Calu3 (cell line): ENCODE measurements around the gene DPH1. TPM values are rescaled to one million over a fixed set of nuclear protein-coding genes. Genes with fewer than 3 reads are reported as not detected.
A peak's percentile ranks its signal among the peaks of the same experiment; 100 is the strongest.

Experiments used
- BruUV-seq: library from RNA; stranded (reverse); fragments of 400-500 nt; replicated peaks from 2 replicates; lab custom pipeline; 2021; lab: Mats Ljungman, UMichigan
- CTCF ChIA-PET: fragments of 300-600 bp; sonication (Branson Sonifier 250); formaldehyde crosslinking; loops from one replicate; lab custom pipeline; 2022; ENCODE audit warnings: antibody characterized with exemption; lab: Charles Lee
- DNase-seq: peaks from one replicate; pipeline ENCODE4 v3.0.0; 2022
- H3K27ac Mint-ChIP-seq: one replicate; pipeline ENCODE4 v1.8.0; 2022; ENCODE audit warnings: mixed read lengths; ENCODE audit not compliant: unreplicated experiment
- H3K27me3 Mint-ChIP-seq: one replicate; pipeline ENCODE4 v1.8.0; 2022; ENCODE audit warnings: mixed read lengths; ENCODE audit not compliant: unreplicated experiment
- H3K36me3 Mint-ChIP-seq: one replicate; pipeline ENCODE4 v1.8.0; 2022; ENCODE audit warnings: mild to moderate bottlenecking, moderate library complexity, mixed read lengths; ENCODE audit not compliant: insufficient read depth, unreplicated experiment
- H3K4me1 Mint-ChIP-seq: one replicate; pipeline ENCODE4 v1.8.0; 2022; ENCODE audit warnings: mild to moderate bottlenecking, low read depth, mixed read lengths; ENCODE audit not compliant: unreplicated experiment
- H3K4me3 Mint-ChIP-seq: one replicate; pipeline ENCODE4 v1.8.0; 2022; ENCODE audit warnings: mild to moderate bottlenecking, low read depth, moderate library complexity, mixed read lengths; ENCODE audit not compliant: unreplicated experiment
- H3K9me3 Mint-ChIP-seq: one replicate; pipeline ENCODE4 v1.8.0; 2022; ENCODE audit warnings: low read depth, mixed read lengths; ENCODE audit not compliant: unreplicated experiment
- intact Hi-C: fragments of 100-400 bp; cut with micrococcal nuclease; formaldehyde crosslinking; loops from one replicate; pipeline ENCODE4 v1.10.0; 2022; ENCODE audit not compliant: unreplicated experiment
- total RNA-seq: library from RNA; stranded (reverse); gene quantifications from 2 replicates; pipeline ENCODE4 v1.2.3, GENCODE V29; 2022
- TF ChIP-seq, protein P1 (sequence below): fragments of 200-600 bp; IDR thresholded peaks from one replicate; pipeline ENCODE4 v1.8.0; 2022; ENCODE audit warnings: antibody characterized with exemption; ENCODE audit not compliant: unreplicated experiment

The DPH1 gene
- total RNA-seq, 1 experiment from 2014 or later = 24.7 TPM

GRCh38 chr17:2053380-2054261 lies 23.7 kb downstream of the DPH1 start:
- BruUV-seq = no TSS peak
- H3K36me3 Mint-ChIP-seq = peaks cover 16% of the 10 kb centered on the region
- CTCF ChIA-PET = interaction anchor here (0.7 to 2.6 kb wide), 4 partner anchors 165 to 1197 kb away, joined by 3 to 22 read pairs (median 6); no protein-coding TSS in a partner anchor
- DNase-seq = peak; percentile 65
- H3K27ac Mint-ChIP-seq = peak overlapping the region; percentile 46
- H3K4me3 Mint-ChIP-seq = peak overlapping the region; percentile 60
- peaks cover 32% of the 10 kb centered on the region for H3K27me3 Mint-ChIP-seq
- no peaks in the 10 kb centered on the region for H3K9me3 Mint-ChIP-seq
- TF ChIP-seq, protein P1, sequence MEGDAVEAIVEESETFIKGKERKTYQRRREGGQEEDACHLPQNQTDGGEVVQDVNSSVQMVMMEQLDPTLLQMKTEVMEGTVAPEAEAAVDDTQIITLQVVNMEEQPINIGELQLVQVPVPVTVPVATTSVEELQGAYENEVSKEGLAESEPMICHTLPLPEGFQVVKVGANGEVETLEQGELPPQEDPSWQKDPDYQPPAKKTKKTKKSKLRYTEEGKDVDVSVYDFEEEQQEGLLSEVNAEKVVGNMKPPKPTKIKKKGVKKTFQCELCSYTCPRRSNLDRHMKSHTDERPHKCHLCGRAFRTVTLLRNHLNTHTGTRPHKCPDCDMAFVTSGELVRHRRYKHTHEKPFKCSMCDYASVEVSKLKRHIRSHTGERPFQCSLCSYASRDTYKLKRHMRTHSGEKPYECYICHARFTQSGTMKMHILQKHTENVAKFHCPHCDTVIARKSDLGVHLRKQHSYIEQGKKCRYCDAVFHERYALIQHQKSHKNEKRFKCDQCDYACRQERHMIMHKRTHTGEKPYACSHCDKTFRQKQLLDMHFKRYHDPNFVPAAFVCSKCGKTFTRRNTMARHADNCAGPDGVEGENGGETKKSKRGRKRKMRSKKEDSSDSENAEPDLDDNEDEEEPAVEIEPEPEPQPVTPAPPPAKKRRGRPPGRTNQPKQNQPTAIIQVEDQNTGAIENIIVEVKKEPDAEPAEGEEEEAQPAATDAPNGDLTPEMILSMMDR = peak; percentile 22
- peaks cover 8% of the 10 kb centered on the region for H3K4me1 Mint-ChIP-seq
- intact Hi-C loops = no loop called here

GRCh38 chr17:2054262-2054511 lies 24.2 kb downstream of the DPH1 start:
- TF ChIP-seq, protein P1 = no peak
- DNase-seq = no peak
- peaks cover 32% of the 10 kb centered on the region for H3K27me3 Mint-ChIP-seq
- intact Hi-C loops = no loop called here
- no TSS peak for BruUV-seq
- CTCF ChIA-PET = interaction anchor here (0.6 to 2.6 kb wide), 6 partner anchors 39 to 307 kb away, joined by 3 to 22 read pairs (median 3); no protein-coding TSS in a partner anchor
- no peaks in the 10 kb centered on the region for H3K9me3 Mint-ChIP-seq
- H3K4me3 Mint-ChIP-seq = peak overlapping the region; percentile 60
- H3K27ac Mint-ChIP-seq = no peak overlapping the region
- peaks cover 13% of the 10 kb centered on the region for H3K36me3 Mint-ChIP-seq
- H3K4me1 Mint-ChIP-seq = peaks cover 8% of the 10 kb centered on the region

DNA sequence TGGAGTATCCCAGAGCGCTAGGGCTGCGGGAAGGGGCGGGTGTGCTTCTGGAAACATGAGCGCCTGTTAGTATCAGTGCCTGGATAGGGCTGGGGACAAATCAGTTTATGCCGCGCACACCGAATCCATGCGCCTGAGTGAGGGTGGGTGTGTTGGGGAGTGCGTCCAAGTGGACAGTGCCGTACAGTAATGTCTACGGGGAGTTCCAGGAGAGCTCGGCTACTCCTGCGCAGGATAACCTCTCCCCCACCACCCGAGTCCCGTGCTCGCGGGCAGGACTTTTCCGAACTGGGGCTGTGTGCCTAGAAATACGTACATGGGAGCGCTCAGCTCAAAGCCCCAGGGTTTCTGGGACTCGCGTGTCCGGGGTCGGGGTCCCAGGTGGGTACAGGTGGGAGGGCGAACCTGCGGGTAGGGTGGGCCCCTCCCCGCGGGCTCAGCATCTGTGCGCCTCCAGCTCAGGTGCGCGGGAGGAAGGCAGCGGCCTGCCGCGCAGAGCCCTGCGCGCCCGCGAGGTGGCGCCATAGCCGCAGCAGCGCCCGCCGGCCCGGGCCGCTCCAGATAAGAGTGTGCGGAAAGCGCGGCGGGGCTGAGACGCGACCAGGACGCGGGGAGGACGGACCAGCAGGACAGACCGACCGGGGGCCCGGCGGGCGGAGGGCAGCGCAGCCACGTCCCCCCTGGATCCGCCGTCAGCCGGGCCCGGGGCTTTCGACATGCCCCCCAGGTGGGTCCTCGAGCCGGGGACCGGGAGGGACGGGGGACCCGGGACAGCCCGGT lies 24.7 kb downstream of the DPH1 start, which contains the start of gene HIC1:
TSS of gene HIC1 (plus strand) at position 592 of the 780 bp plus-strand sequence. CDS start 1,588 bp downstream, outside the sequence.
- Mint-ChIP-seq H3K4me3 (peak within 1 kb of the TSS; percentile 60), H3K27me3 (peaks cover 32% of the 10 kb centered on the region), H3K36me3 (peaks cover 8% of the 10 kb centered on the region), H3K4me1 (peaks cover 8% of the 10 kb centered on the region), H3K27ac (no peak within 1 kb of the TSS), H3K9me3 (no peaks in the 10 kb centered on the region)
- intact Hi-C loops = no loop called here
- CTCF ChIA-PET = interaction anchor here (0.6 to 2.6 kb wide), 6 partner anchors 39 to 307 kb away, joined by 3 to 22 read pairs (median 3); no protein-coding TSS in a partner anchor
- no TSS peak for BruUV-seq
- TF ChIP-seq, protein P1 = peak; percentile 41
- peak; percentile 73 for DNase-seq
